AG08396 (cell line): Measurements from ENCODE around the gene DYNC2I2.
"Not testable (repeated sequence)": the region's sequence is repeated elsewhere in the genome, so short reads cannot be mapped to it uniquely, and the experiment has no call there.

Source experiments
- DNase-seq: peaks from one replicate; pipeline ENCODE4 v3.0.0; 2012; ENCODE audit warnings: low spot score, mixed read lengths

DYNC2I2 gene

GRCh38 chr9:128615571-128615970 lies 41.1 kb downstream of the DYNC2I2 start:
- DNase-seq = no peak

GRCh38 chr9:128614728-128615127 lies 41.9 kb downstream of the DYNC2I2 start:
- no peak for DNase-seq

- no peak for DNase-seq
Observed at GRCh38 chr9:128611600-128612394, 44.9 kb downstream of the DYNC2I2 start.

GRCh38 chr9:128610897-128611296 lies 45.8 kb downstream of the DYNC2I2 start:
- no peak for DNase-seq

GRCh38 chr9:128607642-128608350 lies 48.9 kb downstream of the DYNC2I2 start:
- peak; percentile 26 for DNase-seq

GRCh38 chr9:128603697-128604096 lies 53.0 kb downstream of the DYNC2I2 start:
- DNase-seq = no peak

GRCh38 chr9:128600099-128600498 lies 56.5 kb downstream of the DYNC2I2 start:
- DNase-seq = no peak

GRCh38 chr9:128595471-128595870 lies 61.2 kb downstream of the DYNC2I2 start:
- no peak for DNase-seq

- no peak for DNase-seq
Observed at GRCh38 chr9:128593856-128594255, 62.8 kb downstream of the DYNC2I2 start.

- no peak for DNase-seq
Observed at GRCh38 chr9:128593039-128593438, 63.6 kb downstream of the DYNC2I2 start.

GRCh38 chr9:128588581-128589233 lies 67.9 kb downstream of the DYNC2I2 start:
- DNase-seq = no peak

GRCh38 chr9:128587453-128587852 lies 69.2 kb downstream of the DYNC2I2 start:
- no peak for DNase-seq

GRCh38 chr9:128586934-128587333 lies 69.7 kb downstream of the DYNC2I2 start:
- DNase-seq = not testable (repeated sequence)

GRCh38 chr9:128585155-128585554 lies 71.5 kb downstream of the DYNC2I2 start:
- not testable (repeated sequence) for DNase-seq
